K562 (cell line): ENCODE results near the gene PLCB3. TPM values are rescaled to one million over a fixed set of nuclear protein-coding genes. Genes with fewer than 3 reads are reported as not detected.

Source experiments
- CBX1 ChIP-seq: sonication (generic); IDR thresholded peaks from 2 replicates; pipeline ENCODE4 v1.6.1; 2016; ENCODE audit warnings: antibody characterized with exemption, low read depth, mild to moderate bottlenecking
- CGGBP1 ChIP-seq: fragments of 250-450 bp; sonication (Bioruptor Pico); IDR thresholded peaks from 2 replicates; pipeline ENCODE4 v1.9.0; 2021; ENCODE audit warnings: mild to moderate bottlenecking
- CHD4 ChIP-seq: fragments of 200-600 bp; sonication (generic); IDR thresholded peaks from 3 replicates; pipeline ENCODE4 v1.6.1; 2012; ENCODE audit warnings: low read depth, mild to moderate bottlenecking, mixed read lengths, low read length, inconsistent platforms; ENCODE audit not compliant: insufficient read depth, insufficient replicate concordance, poor library complexity, severe bottlenecking
- FOXP4 ChIP-seq: sonication (generic); formaldehyde crosslinking; IDR thresholded peaks from 2 replicates; pipeline ENCODE4 v1.8.0; 2022; ENCODE audit warnings: mild to moderate bottlenecking, missing genetic modification reagents, borderline replicate concordance
- GATAD2B ChIP-seq: fragments of 450-650 bp; IDR thresholded peaks from 2 replicates; pipeline ENCODE4 v1.6.1; 2017; ENCODE audit warnings: mild to moderate bottlenecking, borderline replicate concordance
- MBD2 ChIP-seq: sonication (generic); IDR thresholded peaks from 2 replicates; pipeline ENCODE4 v1.6.1; 2016; ENCODE audit warnings: low read depth, borderline replicate concordance
- MITF ChIP-seq: IDR thresholded peaks from 2 replicates; pipeline ENCODE4 v1.6.1; 2014; ENCODE audit warnings: antibody characterized with exemption
- PTTG1 ChIP-seq: fragments of 450-650 bp; IDR thresholded peaks from 2 replicates; pipeline ENCODE4 v1.6.1; 2016; ENCODE audit warnings: low read depth, mild to moderate bottlenecking, missing genetic modification characterization, missing compliant biosample characterization
- SRSF1 ChIP-seq: fragments of 200-400 bp; formaldehyde crosslinking; IDR thresholded peaks from 2 replicates; pipeline ENCODE4 v1.6.1; 2017; ENCODE audit warnings: mild to moderate bottlenecking, low read depth, low read length, moderate library complexity
- U2AF1 ChIP-seq: fragments of 200-400 bp; formaldehyde crosslinking; optimal IDR thresholded peaks from 2 replicates; pipeline ENCODE3; 2017; ENCODE audit warnings: mild to moderate bottlenecking, low read depth, low read length, moderate library complexity
- ZNF583 ChIP-seq: fragments of 250-450 bp; sonication (Bioruptor Pico); IDR thresholded peaks from 2 replicates; pipeline ENCODE4 v1.4.0; 2020
- polyA plus RNA-seq, 8 experiments: library from polyadenylated mRNA; depleted of rRNA in 4 of 8; stranded (reverse) in 5 of 8; unstranded in 3 of 8; fragments of >200 nt; fragmentation: Nextera tagmentation in 2 of 8; fragmentation: Illumina TruSeq in 1 of 8; extraction: Ambion mirVana in 2 of 8; extraction: Trizol in 1 of 8; gene quantifications; 2 replicates each; pipeline versions ENCODE4 v1.2.1 to v1.2.3, GENCODE V29; 2011 to 2014; ENCODE audit warnings: inconsistent platforms in 1 of 8, missing spikeins in 1 of 8
- total RNA-seq, 7 experiments: library from RNA; depleted of rRNA in 6 of 7; stranded (reverse); fragments of >200 nt in 6 of 7; fragmentation: Illumina TruSeq in 2 of 7; extraction: Trizol in 2 of 7; gene quantifications; 2 replicates each; pipeline versions ENCODE4 v1.2.1 to v1.2.3, GENCODE V29; 2011 to 2021; ENCODE audit warnings: low replicate concordance in 1 of 7
- TF ChIP-seq, protein P1 (sequence below): fragments of 450-650 bp; formaldehyde crosslinking; IDR thresholded peaks from 2 replicates; pipeline ENCODE4 v1.4.0; 2022; ENCODE audit warnings: missing genetic modification characterization
- TF ChIP-seq, protein P2 (sequence below): fragments of 250-450 bp; sonication (Bioruptor Pico); IDR thresholded peaks from 2 replicates; pipeline ENCODE4 v1.8.0; 2022; ENCODE audit warnings: inconsistent platforms
- TF ChIP-seq, protein P3 (sequence below): fragments of 200-800 bp; sonication (Bioruptor generic); IDR thresholded peaks from 2 replicates; pipeline ENCODE4 v1.6.1; 2016; ENCODE audit warnings: missing genetic modification characterization, missing compliant biosample characterization

PLCB3 gene
- total and polyA plus RNA-seq, 9 of the 15 experiments (the other 6 are each of a cell fraction or from before 2014, with no cell fraction given) = 0.31 to 44.8 (median 14.6) TPM

- TF ChIP-seq, protein P1, sequence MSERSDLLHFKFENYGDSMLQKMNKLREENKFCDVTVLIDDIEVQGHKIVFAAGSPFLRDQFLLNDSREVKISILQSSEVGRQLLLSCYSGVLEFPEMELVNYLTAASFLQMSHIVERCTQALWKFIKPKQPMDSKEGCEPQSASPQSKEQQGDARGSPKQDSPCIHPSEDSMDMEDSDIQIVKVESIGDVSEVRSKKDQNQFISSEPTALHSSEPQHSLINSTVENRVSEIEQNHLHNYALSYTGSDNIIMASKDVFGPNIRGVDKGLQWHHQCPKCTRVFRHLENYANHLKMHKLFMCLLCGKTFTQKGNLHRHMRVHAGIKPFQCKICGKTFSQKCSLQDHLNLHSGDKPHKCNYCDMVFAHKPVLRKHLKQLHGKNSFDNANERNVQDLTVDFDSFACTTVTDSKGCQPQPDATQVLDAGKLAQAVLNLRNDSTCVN (CRISPR knock-in tag) = no peak
- TF ChIP-seq CGGBP1 (no peak), CHD4 (no peak), FOXP4 (CRISPR knock-in tag) (no peak), MBD2 (0 out of 2 replicates have a peak, but pooled peaks have one; percentile 43), PTTG1 (tag) (no peak), U2AF1 (no peak), GATAD2B (no peak), MITF (no peak), SRSF1 (no peak), ZNF583 (CRISPR knock-in tag) (no peak), CBX1 (peak; percentile 94)
- TF ChIP-seq, protein P2, sequence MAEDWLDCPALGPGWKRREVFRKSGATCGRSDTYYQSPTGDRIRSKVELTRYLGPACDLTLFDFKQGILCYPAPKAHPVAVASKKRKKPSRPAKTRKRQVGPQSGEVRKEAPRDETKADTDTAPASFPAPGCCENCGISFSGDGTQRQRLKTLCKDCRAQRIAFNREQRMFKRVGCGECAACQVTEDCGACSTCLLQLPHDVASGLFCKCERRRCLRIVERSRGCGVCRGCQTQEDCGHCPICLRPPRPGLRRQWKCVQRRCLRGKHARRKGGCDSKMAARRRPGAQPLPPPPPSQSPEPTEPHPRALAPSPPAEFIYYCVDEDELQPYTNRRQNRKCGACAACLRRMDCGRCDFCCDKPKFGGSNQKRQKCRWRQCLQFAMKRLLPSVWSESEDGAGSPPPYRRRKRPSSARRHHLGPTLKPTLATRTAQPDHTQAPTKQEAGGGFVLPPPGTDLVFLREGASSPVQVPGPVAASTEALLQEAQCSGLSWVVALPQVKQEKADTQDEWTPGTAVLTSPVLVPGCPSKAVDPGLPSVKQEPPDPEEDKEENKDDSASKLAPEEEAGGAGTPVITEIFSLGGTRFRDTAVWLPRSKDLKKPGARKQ (CRISPR knock-in tag) = no peak
- TF ChIP-seq, protein P3, sequence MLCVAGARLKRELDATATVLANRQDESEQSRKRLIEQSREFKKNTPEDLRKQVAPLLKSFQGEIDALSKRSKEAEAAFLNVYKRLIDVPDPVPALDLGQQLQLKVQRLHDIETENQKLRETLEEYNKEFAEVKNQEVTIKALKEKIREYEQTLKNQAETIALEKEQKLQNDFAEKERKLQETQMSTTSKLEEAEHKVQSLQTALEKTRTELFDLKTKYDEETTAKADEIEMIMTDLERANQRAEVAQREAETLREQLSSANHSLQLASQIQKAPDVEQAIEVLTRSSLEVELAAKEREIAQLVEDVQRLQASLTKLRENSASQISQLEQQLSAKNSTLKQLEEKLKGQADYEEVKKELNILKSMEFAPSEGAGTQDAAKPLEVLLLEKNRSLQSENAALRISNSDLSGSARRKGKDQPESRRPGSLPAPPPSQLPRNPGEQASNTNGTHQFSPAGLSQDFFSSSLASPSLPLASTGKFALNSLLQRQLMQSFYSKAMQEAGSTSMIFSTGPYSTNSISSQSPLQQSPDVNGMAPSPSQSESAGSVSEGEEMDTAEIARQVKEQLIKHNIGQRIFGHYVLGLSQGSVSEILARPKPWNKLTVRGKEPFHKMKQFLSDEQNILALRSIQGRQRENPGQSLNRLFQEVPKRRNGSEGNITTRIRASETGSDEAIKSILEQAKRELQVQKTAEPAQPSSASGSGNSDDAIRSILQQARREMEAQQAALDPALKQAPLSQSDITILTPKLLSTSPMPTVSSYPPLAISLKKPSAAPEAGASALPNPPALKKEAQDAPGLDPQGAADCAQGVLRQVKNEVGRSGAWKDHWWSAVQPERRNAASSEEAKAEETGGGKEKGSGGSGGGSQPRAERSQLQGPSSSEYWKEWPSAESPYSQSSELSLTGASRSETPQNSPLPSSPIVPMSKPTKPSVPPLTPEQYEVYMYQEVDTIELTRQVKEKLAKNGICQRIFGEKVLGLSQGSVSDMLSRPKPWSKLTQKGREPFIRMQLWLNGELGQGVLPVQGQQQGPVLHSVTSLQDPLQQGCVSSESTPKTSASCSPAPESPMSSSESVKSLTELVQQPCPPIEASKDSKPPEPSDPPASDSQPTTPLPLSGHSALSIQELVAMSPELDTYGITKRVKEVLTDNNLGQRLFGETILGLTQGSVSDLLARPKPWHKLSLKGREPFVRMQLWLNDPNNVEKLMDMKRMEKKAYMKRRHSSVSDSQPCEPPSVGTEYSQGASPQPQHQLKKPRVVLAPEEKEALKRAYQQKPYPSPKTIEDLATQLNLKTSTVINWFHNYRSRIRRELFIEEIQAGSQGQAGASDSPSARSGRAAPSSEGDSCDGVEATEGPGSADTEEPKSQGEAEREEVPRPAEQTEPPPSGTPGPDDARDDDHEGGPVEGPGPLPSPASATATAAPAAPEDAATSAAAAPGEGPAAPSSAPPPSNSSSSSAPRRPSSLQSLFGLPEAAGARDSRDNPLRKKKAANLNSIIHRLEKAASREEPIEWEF (CRISPR knock-in tag) = no peak
These were observed 4.2 kb upstream of the PLCB3 start, which contains the start of gene PPP1R14B (continued) for GRCh38 chr11:64246871-64247728.
